Measurements from ENCODE around the gene PKNOX2.

Gene PKNOX2

DNA sequence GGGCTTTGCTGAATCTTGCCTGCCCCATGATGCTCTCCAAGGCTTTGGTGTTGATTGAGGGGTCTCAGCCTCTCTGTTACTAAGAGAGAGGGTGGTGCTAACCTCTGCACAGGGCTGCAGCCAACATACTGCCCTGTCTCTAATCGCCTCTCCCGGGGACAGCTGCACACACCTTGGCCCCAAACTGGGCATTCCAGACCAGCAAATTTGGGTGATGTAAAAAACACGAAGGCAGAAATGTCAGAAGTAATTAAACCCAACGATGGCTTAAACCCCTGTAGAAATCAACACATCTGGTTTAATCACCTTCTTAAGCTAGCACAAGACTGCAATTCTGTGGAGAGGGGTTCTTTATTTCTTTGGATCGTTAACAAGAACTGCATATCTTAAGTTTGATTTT lies 215.0 kb downstream of the PKNOX2 start:
- DNase-seq (ENCODE audit: low spot score) = no peak

DNA sequence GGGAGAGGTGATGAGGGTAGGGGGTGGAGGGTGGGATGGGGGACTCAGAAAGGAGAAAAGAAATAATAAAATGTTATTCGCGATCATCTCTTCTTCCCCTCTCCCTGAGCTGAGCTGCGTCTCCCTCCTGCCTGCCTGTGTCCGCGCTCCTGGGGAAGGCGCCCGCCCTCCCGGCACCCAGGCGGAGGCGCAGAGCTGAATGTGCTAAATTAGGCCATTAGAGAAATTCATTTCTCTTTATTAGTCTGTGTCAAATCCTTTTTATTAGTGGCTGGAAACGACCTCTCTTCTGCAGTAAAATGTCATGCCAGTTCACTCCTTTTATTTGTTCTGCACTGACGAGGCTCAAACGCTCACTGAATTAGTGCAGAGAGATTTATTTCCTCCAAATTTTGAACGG lies 215.4 kb downstream of the PKNOX2 start:
- DNase-seq (ENCODE audit: low spot score) = no peak

DNA sequence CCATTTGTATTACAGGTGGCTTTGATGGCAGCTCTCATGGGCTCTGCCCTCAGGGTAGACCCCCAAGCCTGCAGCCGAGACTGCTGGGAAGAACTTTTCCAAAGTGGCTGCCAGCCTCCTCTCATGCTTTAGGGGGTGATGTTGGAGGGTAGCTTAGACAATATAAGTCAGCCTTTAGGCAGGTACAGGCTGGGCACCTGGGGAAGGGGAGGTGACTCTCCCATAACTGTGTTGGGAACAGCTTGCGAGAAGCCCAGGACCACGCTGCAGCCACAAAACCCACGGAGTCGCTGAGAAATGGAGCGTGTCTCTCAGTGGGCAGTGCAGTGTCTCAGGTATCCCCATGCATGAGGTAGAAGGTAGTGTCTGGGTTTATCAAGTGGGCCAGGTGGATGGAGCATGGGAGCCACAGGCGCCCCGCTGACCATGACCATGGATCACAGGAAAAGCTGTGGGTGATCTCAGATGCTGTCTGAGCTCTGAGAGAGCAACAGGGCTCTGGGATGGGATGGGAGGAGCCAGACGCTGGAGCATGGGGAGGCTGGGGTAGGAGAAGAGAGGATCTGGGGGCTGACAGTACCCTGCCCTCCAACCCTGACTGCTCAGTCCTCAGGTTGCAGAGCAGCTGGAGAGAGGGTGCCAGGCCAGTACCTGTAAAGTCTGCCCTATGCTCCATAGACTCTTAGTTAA lies 216.3 kb downstream of the PKNOX2 start:
- no peak for DNase-seq (ENCODE audit: low spot score)

DNA sequence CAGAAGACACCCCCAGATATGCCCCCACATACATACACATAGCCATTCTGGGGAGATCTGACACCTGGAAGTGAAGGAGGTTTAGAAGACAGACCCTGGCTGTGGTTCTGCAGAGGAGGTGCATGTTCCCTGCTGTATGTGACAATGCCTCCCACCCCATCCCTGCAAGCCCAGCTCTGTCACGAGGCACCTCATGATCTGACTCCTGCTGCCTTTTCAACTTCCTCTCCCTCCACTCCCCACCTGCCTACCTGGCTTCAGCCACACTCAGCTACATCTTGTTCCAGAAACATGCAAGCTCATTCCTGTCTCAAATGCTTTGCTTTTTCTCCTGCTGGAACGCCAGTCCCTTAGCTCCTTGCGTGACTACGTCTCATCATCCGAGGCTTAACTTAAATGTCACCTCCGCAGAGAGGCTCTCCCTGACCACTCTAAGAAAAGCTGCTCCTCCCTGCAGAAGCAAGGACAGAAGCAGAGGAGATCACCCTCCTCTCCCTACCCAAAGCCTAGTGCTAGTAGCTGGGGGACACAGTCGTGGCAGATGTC lies 217.0 kb downstream of the PKNOX2 start:
- DNase-seq (ENCODE audit: low spot score) = no peak

DNA sequence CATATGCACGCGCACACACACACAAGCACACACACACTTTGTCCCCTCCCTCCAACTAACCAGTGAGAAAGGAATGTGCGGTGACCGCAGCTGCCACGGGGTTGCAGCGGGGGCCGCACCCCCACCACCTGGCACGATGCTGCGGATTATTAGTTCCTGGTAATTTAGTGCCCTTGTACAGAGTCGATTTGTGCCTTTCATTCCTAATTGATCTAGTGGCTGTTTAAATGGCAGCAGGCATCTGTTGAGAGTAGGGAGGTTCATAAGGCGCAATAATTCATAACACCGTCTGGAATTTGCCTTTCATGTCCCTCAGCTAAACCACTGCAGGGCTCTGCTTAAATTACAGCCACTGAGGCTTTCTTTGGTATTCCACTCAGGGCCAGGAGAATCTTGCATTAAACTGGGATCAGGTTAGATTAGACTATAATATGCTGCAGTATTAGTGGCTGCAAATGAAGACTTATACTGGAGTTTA lies 217.8 kb downstream of the PKNOX2 start:
- DNase-seq (ENCODE audit: low spot score) = no peak

DNA sequence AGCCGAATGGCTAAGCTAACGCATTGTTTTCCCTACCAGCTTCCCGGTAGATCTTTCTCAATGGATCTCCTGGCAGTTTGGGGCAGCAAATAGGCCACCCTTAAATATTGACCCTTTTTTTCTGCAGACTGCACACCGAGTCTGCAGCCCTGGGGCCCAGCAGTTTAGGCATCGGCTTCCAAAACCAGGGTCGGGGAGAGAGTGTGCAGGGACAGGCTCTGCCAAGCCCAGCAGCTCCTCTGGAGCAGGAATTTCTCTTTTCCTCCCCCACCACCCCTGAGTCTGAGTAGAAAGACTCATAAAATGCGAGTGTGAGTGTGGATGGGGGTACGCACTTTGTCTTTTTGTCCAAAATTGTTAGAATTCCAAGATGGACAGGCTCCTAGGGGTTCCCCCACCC lies 218.3 kb downstream of the PKNOX2 start:
- DNase-seq (ENCODE audit: low spot score) = no peak

DNA sequence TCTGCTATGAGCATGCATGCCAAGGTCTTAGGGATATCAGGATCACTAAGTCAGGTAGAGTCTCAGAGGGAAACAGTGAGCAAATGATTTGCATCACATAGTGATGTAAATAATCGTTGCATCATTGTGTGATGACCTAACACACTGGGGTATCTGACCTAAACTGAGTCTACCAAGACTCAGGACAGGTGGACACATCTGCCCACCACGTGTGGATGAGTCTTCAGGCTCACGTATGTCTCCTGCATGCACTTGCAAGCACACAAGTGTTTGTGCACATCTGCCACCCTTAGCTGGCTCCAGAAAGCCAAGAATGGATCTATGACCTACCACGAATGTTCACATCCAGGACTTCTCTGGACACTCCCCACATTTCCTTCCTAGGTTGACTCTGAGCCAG lies 220.3 kb downstream of the PKNOX2 start:
- DNase-seq (ENCODE audit: low spot score) = no peak

DNA sequence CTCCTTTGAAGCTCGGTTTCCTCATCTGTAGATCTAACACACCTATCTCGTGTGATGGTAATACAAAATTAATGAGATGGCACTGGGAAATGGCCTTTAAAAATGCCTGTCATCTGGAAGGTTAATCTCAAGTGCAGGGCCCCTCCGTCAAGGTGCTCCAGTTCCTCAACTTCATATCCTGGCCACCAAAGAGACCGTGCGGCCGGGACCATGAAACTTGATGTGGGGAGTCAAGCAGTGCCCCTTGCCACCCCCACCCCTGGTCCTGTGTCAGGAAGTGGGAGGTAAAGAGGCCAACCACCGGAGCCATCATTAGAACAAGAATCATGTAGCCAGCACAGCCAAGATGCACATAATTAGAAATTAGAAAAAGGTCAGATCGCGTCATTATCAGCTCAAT lies 223.3 kb downstream of the PKNOX2 start:
- no peak for DNase-seq (ENCODE audit: low spot score)

DNA sequence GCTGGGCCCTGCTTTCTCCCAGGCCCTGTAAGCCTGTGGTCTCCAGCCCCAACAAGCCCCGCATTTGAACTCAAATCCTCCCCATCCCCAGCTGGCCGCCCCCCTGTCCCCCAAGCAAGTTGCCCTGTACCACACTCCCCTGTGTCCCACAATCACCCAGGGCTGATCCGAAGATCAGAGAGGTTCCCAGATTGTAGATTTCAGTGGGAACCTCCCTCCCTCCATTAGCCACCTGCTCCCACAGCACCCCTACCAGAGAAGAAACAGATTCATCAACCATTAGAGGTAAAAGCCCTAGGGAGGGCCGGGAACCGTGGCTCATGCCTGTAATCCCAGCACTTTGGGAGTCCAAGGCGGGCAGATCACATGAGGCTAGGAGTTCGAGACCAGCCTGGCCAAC lies 224.1 kb downstream of the PKNOX2 start:
- DNase-seq (ENCODE audit: low spot score) = no peak

DNA sequence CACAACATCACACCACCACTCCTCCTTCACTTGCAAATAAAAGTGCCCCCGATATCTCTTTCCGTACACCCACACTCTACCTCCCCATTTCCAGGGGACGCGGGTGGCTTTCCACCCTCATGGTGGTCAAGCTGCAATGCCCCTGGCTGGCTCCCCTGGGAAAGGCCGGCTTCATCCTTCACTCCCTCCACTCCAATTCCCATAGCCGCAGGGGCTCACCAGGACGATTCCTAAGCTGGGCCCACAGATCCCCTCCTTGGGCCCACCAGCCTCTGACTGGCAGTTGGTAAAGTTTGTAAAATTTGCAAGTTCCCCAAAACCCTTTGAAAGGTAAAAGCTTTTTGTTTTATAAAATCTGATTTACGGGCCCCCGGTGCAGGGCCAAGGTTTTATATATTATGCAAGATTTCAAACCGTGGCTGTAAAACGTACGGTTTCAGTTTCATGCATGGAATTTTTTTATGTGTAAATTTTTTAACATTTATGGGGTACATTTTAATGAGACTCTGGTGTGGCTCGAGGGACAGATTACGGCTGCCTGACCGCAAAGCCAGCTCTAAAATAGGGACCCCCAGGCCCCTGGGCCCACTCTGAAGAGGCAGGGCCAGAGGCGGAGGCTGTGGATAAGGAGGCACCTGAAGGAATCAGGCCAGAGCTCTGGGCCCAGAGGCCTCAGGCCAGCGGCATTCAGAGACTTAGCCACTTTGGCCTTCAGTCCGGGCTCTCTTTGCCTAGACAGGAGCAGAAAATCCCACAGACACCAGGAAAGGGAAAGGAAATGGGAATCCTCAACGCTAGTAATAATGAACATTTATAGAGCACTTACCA lies 225.0 kb downstream of the PKNOX2 start:
- no peak for DNase-seq (ENCODE audit: low spot score)

DNA sequence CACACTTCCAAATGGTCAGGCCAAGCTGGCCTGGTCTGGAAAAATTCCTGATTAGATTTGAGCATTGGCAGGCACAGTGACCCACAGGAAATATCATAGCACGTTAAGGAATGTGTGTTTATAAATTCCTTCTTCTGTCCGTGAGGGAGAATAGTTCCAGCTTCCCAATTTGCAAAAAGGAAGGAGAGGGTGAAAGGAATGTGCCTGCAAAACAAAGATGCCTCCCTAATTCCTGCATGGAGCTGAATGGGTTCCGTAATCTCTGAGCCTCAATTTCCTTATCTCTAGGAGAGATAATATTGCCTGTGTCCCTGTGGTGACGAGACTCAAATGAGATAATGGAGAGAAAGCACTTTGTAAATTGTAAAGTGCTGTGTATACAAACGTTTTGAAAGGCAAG lies 226.4 kb downstream of the PKNOX2 start:
- no peak for DNase-seq (ENCODE audit: low spot score)

DNA sequence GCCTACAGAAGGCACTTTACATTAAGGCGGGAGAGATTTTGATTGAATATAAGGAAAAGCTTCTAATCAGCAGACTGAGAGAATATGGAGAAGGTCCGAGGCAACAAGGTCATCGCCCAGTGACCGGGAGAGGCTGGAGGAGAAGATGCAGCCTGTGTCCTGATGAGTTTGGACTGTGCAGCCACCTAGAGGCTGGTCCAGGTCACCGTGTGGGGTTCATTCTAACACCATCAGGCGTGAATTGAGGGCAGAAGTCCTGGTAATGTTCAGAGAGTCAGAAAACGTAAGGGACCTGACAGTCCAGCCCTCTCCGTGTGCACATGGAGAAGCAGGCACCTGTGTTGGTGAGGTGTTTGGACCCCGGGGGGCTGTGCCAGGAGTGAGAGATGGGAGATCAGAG lies 228.8 kb downstream of the PKNOX2 start:
- no peak for DNase-seq (ENCODE audit: low spot score)

DNA sequence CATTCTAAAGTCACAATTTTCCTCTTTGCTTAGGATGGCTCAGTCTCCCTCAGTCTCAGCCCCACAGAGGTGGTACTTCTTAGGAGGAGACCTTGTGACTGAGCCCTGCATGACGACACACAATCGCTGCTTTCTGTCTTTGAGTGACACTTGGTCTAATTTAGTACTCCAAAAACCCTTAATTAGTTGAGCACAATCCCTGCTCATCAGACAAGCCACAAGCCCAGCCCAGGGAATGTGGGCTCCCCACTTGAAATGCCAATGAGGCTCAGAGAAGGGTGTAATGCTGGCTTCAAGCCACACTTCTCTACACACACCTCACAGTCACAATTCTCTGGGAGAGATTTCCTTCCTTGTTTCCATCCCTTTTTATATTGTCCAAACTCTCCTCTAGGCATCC lies 229.7 kb downstream of the PKNOX2 start:
- DNase-seq (ENCODE audit: low spot score) = no peak

DNA sequence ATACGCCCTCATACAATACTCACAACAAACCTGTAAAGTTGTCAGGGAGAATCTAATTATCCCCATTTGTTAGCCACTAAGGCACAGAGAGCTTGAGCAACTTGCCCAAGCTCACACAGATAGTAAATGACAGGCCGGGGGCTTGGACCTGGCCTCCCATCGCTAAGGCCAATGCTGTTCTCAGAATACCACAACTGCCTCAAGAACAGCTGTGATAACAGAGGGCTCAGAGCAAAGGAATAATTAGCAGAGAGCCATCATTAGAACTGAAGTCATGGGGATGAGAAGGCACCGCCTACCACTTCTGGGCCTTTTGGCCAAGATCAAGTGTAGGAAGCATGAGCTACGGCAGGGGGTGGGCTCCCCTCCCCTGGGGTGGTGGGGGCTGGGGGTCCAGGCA lies 232.9 kb downstream of the PKNOX2 start:
- DNase-seq (ENCODE audit: low spot score) = no peak

DNA sequence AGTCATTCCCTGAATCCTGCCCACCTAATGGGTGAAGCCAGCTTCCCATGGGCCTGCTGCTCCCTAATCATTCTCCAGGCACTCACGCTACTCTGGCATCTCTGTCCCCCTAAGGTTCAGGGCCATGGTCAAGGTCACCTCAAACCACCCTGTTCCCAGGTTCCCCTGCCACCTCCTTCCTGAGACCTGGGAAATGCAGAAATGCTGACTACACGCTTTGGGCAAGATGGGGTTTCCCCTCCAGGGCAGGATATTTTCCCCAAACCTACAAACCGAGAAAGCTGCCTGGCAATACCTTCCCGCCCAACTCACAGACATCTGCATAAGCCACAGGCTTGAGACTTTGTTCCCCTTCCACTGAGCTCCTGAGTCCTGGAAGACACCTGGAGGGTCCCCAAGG lies 233.9 kb downstream of the PKNOX2 start:
- DNase-seq (ENCODE audit: low spot score) = no peak

DNA sequence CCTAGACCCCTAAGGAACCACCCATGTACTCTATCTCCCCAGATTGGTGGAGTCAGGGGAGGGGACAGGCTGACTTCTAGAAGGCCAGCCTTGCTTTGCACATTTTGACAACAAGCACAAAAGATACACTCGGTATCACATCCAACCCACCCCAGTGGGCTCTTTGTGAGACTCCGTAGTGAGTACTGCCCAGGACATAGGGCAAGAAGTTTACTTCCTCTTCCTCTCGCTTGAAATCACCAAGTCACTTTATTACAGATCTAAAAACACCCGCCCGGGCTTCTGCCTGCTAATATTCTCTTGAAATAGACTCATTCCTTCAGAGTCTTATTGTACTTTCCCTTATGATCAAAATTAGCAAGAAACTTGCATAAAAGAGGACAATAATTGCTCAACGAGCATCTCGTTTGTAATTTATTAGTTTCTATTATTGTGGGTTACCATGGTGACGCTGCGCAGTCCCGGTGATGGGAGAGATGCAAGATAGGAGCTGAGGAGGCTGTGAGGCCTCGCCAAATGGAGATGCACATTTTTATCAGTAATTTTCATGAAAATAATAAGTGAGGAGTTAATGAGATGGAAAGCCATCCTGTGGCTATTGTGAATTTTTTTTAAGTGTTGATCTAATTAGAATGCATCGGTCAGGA lies 234.6 kb downstream of the PKNOX2 start:
- DNase-seq (ENCODE audit: low spot score) = no peak

DNA sequence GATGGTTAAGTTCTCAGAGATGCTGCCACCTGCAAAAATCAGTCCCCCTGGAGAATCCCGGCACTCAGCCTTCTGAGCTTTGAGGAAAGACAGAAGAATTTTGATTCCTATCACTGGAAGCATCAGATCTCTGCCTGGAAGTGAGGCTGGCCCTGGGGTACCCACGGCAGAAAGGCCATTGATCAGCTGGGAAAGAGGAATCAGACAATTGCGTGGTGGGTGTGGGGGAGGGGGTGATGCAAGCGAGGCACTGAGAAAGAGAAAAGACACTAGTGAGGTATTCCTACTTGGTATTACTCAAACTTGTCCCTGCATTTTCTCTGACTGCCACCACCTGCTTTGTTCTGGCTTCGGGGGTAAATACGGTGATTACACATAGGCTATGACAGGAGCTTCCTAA lies 235.4 kb downstream of the PKNOX2 start:
- DNase-seq (ENCODE audit: low spot score) = no peak

DNA sequence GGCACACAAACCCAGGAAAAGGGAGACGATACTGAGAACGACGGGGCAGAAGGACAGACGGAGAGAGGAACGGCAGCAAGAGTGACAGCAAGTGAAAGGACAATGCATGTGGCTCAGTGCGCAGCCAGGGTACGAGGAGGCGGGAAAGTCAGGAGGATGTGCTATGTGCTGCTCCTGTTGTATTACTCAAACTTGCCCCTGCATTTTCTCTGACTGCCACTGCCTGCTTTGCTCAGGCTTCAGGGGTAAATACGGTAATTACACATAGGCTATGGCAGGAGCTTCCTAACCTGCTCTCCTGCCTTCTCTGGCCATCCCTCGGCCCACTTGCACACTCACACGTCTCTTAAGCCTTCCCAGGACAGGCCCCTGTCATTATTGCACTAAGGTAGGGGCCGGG lies 236.7 kb downstream of the PKNOX2 start:
- no peak for DNase-seq (ENCODE audit: low spot score)

DNA sequence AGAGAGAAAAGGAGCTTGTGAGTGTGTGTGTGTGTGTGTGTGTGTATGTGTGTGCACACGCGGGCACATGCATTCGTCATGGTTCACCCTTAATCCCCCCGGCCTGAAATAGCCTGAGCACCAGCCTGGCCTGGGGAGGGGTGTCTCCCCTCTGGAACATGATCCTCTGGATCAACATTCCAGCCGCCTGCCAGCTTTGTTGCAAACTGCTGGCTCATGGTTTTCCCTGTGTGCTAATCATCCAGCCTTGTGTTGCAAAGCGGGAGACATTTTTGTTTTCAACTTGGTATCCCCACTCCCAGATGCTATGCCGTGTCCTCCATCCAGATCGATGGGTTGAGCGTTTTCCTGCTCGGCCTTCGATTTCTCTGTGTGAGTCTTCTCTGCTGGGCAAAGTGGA lies 237.2 kb downstream of the PKNOX2 start:
- no peak for DNase-seq (ENCODE audit: low spot score)

DNA sequence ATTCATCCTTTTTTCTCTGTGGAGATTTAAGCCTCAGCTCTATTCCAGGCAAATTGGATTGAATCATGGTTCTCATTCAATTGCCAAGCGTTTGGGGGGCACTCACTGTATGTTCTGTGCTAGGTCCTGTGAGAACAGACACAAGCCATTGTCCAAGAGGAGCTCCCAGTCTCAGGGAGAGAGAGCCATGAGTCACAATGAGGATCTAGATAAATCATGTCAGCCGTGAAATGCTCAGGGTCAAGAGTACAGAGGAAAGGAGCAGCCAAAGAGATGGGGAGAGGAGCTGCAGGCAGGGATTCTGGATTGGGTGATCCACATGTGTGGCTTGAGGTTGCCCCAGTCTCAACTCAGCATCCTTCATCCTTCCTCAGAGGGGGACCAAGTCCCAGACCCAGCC lies 237.9 kb downstream of the PKNOX2 start:
- DNase-seq (ENCODE audit: low spot score) = no peak

DNA sequence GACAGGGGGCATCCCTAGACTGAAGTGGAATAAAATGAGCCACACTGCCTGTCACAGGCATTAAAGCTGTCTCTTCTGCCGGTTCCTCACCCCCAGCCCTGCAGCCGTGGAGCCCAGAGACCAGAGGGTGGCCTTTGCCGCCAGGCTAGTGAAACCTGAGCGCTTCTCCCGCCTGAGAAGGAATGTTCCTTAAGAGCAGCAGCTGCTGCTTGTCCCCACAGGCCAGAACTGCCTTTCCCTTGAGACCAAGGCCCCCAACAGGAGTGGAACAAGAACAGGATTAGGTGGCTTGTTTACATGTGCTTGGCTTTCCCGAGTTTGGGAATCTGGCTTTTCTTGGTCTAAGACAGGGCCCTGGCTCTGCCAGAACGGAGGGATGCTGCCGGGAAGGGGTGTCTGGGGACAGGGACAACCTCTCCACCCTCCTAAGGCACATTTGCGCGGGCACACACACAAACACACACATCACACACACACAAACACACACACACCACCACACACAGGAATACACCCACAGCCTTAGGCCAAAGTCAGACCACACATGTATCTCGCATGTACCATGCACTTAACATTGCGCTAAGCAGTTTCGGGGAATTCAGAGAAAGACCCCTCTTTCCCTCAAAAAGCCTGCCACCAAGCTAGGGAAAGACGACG lies 239.7 kb downstream of the PKNOX2 start:
- DNase-seq (ENCODE audit: low spot score) = peak; percentile 29
